Liver (tissue), 9 donors: ENCODE data around the gene TFB1M. TPM values are rescaled to one million over a fixed set of nuclear protein-coding genes. Genes with fewer than 3 reads are reported as not detected.

Source experiments
- DNase-seq: peaks from one replicate; pipeline ENCODE4 v3.0.0-alpha.2; 2017; ENCODE audit warnings: low spot score
- H3K27ac ChIP-seq, 2 donors: one replicate each; pipeline ENCODE4 v1.7.0; 2013; ENCODE audit warnings: inconsistent platforms in 2 of 2, low read length in 2 of 2, control low read depth in 1 of 2, low read depth in 1 of 2, mild to moderate bottlenecking in 1 of 2
- H3K27me3 ChIP-seq, 4 donors: one replicate each; pipeline versions ENCODE4 v1.6.1 to v1.7.0; 2013; ENCODE audit warnings: low read length in 3 of 4, inconsistent platforms in 1 of 4, mild to moderate bottlenecking in 1 of 4, moderate library complexity in 1 of 4; ENCODE audit not compliant: control insufficient read depth in 4 of 4, insufficient read depth in 4 of 4
- H3K36me3 ChIP-seq, 4 donors: one replicate each; pipeline versions ENCODE4 v1.6.1 to v1.7.0; 2013; ENCODE audit warnings: low read length in 3 of 4, mild to moderate bottlenecking in 3 of 4, low read depth in 1 of 4, moderate library complexity in 1 of 4; ENCODE audit not compliant: control insufficient read depth in 4 of 4, insufficient read depth in 3 of 4
- H3K4me1 ChIP-seq, 4 donors: one replicate each; pipeline versions ENCODE4 v1.6.1 to v1.7.0; 2013; ENCODE audit warnings: low read length in 3 of 4, mild to moderate bottlenecking in 3 of 4, moderate library complexity in 1 of 4; ENCODE audit not compliant: control insufficient read depth in 4 of 4, insufficient read depth in 4 of 4
- H3K4me3 ChIP-seq, 3 donors: one replicate each; pipeline versions ENCODE4 v1.6.1 to v1.7.0; 2013; ENCODE audit warnings: low read length in 3 of 3, control low read depth in 1 of 3, low read depth in 1 of 3, mild to moderate bottlenecking in 1 of 3
- H3K9ac ChIP-seq, 2 donors: one replicate each; pipeline ENCODE4 v1.7.0; 2013; ENCODE audit warnings: low read length in 2 of 2, mild to moderate bottlenecking in 2 of 2, moderate library complexity in 2 of 2, control low read depth in 1 of 2, low read depth in 1 of 2
- H3K9me3 ChIP-seq, 4 donors: one replicate each; pipeline versions ENCODE4 v1.6.1 to v1.7.0; 2013; ENCODE audit warnings: low read length in 3 of 4; ENCODE audit not compliant: control insufficient read depth in 4 of 4
- ATF3 ChIP-seq: IDR thresholded peaks from 2 replicates; pipeline ENCODE4 v1.6.1; 2016; ENCODE audit warnings: antibody characterized with exemption
- EGR1 ChIP-seq, 2 donors: IDR thresholded peaks; 2 replicates each; pipeline ENCODE4 v1.6.1; 2016 to 2018; ENCODE audit warnings: antibody characterized with exemption in 2 of 2, low read depth in 2 of 2
- FOXA1 ChIP-seq: IDR thresholded peaks from 2 replicates; pipeline ENCODE4 v1.6.1; 2016; ENCODE audit warnings: antibody characterized with exemption
- FOXA2 ChIP-seq: IDR thresholded peaks from 2 replicates; pipeline ENCODE4 v1.6.1; 2016; ENCODE audit warnings: antibody characterized with exemption
- GABPA ChIP-seq, 2 donors: IDR thresholded peaks in 1 of 2; conservative IDR thresholded peaks in 1 of 2; 2 replicates each; pipeline ENCODE4 v1.6.1; 2016; ENCODE audit warnings: antibody characterized with exemption in 2 of 2, mild to moderate bottlenecking in 1 of 2, moderate library complexity in 1 of 2
- HNF4A ChIP-seq, 2 donors: conservative IDR thresholded peaks; 2 replicates each; pipeline ENCODE4 v1.6.1; 2016; ENCODE audit warnings: antibody characterized with exemption in 2 of 2, mild to moderate bottlenecking in 2 of 2
- HNF4G ChIP-seq: IDR thresholded peaks from 2 replicates; pipeline ENCODE4 v1.6.1; 2016; ENCODE audit warnings: antibody characterized with exemption
- JUND ChIP-seq, 2 donors: IDR thresholded peaks; 2 replicates each; pipeline ENCODE4 v1.6.1; 2016; ENCODE audit warnings: antibody characterized with exemption in 2 of 2
- NR2F2 ChIP-seq: IDR thresholded peaks from 2 replicates; pipeline ENCODE4 v1.6.1; 2016; ENCODE audit warnings: antibody characterized with exemption
- RAD21 ChIP-seq, 2 donors: IDR thresholded peaks; 2 replicates each; pipeline ENCODE4 v1.6.1; 2016; ENCODE audit warnings: antibody characterized with exemption in 2 of 2, mild to moderate bottlenecking in 2 of 2
- REST ChIP-seq: IDR thresholded peaks from 2 replicates; pipeline ENCODE4 v1.6.1; 2016; ENCODE audit warnings: antibody characterized with exemption, mild to moderate bottlenecking
- SP1 ChIP-seq: IDR thresholded peaks from 2 replicates; pipeline ENCODE4 v1.6.1; 2018; ENCODE audit warnings: antibody characterized with exemption, mild to moderate bottlenecking
- YY1 ChIP-seq: IDR thresholded peaks from 2 replicates; pipeline ENCODE4 v1.6.1; 2016; ENCODE audit warnings: antibody characterized with exemption, mild to moderate bottlenecking
- WGBS: extraction: QIAGEN DNeasy Blood & Tissue Kit; methylation state at CpG from one replicate; pipeline ENCODE4 v1.1.7; 2013; 5-methylcytosine and 5-hydroxymethylcytosine counted together
- polyA plus RNA-seq, 2 donors: library from polyadenylated mRNA; stranded (reverse) in 1 of 2; unstranded in 1 of 2; fragments of 200-250 nt in 1 of 2; fragments of >200 nt in 1 of 2; fragmentation: Nextera tagmentation in 1 of 2; extraction: Ambion mirVana in 1 of 2; gene quantifications; one replicate each; pipeline versions ENCODE4 v1.2.1 to v1.2.3, GENCODE V29; 2013 to 2015
- total RNA-seq, 2 donors: library from RNA; depleted of rRNA; stranded (reverse); fragments of >200 nt; gene quantifications; one replicate each; pipeline ENCODE4 v1.2.3, GENCODE V29; 2014
- TF ChIP-seq, protein P1 (sequence below): IDR thresholded peaks from 2 replicates; pipeline ENCODE4 v1.6.1; 2016; ENCODE audit warnings: antibody characterized with exemption
- TF ChIP-seq, protein P2 (sequence below): IDR thresholded peaks from 2 replicates; pipeline ENCODE4 v1.6.1; 2016; ENCODE audit warnings: antibody characterized with exemption
- TF ChIP-seq, protein P3 (sequence below): fragments of 150-350 bp; IDR thresholded peaks from 2 replicates; pipeline ENCODE4 v1.5.1; 2017; ENCODE audit warnings: improper control_type of control experiment, low read depth, low read length; ENCODE audit not compliant: missing input control
- donor health status: healthy.
- donor health status: healthy.
- donor health status: healthy.
- donor health status: healthy.
- donor health status: healthy.

Gene TFB1M
- total and polyA plus RNA-seq, 4 donors = 9.2 to 17.0 (median 12.6) TPM

DNA sequence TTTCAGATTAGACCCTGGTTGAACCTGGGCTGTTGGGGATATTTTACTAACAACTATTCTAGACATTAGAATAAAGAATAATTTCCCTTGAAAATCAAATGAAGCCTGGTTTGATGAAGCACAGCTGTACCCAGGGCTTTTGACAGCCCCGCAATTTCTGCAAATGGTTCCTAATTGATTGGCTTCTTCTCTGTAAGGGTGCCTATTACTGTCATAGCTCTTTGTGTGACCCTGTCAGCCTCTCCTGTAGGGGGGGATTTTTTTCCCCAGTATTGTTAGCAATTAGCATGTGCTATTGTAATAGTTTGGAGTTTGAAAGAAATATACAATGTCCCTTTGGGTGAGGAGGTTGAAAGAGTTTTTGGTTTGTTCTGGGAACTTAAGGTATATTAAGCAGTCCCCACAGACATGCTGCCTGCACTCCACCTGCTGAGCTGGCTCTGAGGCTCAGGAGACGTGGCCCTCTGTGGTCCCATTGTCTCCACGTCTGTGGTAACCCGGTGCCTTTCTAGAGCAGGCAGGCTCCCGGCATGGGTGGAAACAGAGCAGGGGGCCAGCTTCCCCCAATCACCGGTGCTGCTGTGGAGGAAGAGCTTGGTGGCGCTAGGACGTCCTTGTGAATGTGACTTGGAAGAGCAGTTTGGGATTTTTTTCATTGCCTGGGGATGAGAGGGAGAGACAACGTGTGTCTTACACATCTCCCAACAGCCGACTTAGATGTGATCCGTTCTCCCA, 97.8 kb downstream of the TFB1M start:
- H3K4me1 ChIP-seq = no peaks in the 10 kb centered on the region
- no peak overlapping the region for H3K9ac ChIP-seq
- TF ChIP-seq FOXA2 = no peak
- TF ChIP-seq HNF4A (conservative IDR thresholded peaks at IDR 0.05) = no peak
- no peak for TF ChIP-seq FOXA1
- no peak for TF ChIP-seq HNF4G
- TF ChIP-seq, protein P1, sequence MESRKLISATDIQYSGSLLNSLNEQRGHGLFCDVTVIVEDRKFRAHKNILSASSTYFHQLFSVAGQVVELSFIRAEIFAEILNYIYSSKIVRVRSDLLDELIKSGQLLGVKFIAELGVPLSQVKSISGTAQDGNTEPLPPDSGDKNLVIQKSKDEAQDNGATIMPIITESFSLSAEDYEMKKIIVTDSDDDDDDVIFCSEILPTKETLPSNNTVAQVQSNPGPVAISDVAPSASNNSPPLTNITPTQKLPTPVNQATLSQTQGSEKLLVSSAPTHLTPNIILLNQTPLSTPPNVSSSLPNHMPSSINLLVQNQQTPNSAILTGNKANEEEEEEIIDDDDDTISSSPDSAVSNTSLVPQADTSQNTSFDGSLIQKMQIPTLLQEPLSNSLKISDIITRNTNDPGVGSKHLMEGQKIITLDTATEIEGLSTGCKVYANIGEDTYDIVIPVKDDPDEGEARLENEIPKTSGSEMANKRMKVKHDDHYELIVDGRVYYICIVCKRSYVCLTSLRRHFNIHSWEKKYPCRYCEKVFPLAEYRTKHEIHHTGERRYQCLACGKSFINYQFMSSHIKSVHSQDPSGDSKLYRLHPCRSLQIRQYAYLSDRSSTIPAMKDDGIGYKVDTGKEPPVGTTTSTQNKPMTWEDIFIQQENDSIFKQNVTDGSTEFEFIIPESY = no peak
- no peak for TF ChIP-seq JUND (IDR thresholded peaks at IDR 0.05)
- TF ChIP-seq NR2F2 = no peak
- TF ChIP-seq, protein P2, sequence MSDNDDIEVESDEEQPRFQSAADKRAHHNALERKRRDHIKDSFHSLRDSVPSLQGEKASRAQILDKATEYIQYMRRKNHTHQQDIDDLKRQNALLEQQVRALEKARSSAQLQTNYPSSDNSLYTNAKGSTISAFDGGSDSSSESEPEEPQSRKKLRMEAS = no peak
- TF ChIP-seq SP1 = no peak
- TF ChIP-seq, protein P3, sequence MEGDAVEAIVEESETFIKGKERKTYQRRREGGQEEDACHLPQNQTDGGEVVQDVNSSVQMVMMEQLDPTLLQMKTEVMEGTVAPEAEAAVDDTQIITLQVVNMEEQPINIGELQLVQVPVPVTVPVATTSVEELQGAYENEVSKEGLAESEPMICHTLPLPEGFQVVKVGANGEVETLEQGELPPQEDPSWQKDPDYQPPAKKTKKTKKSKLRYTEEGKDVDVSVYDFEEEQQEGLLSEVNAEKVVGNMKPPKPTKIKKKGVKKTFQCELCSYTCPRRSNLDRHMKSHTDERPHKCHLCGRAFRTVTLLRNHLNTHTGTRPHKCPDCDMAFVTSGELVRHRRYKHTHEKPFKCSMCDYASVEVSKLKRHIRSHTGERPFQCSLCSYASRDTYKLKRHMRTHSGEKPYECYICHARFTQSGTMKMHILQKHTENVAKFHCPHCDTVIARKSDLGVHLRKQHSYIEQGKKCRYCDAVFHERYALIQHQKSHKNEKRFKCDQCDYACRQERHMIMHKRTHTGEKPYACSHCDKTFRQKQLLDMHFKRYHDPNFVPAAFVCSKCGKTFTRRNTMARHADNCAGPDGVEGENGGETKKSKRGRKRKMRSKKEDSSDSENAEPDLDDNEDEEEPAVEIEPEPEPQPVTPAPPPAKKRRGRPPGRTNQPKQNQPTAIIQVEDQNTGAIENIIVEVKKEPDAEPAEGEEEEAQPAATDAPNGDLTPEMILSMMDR = no peak
- TF ChIP-seq EGR1 (IDR thresholded peaks at IDR 0.05; ENCODE audit: low read depth in 2 of 2) = no peak
- TF ChIP-seq RAD21 (IDR thresholded peaks at IDR 0.05) = no peak
- TF ChIP-seq REST = no peak
- TF ChIP-seq ATF3 = no peak
- TF ChIP-seq GABPA (IDR thresholded peaks at IDR 0.05 in 1 of 2, conservative IDR thresholded peaks at IDR 0.05 in 1 of 2) = no peak
- TF ChIP-seq YY1 = no peak
- peaks cover 0 to 2% (median 0%) of the 10 kb centered on the region in 4 donors for H3K9me3 ChIP-seq
- WGBS = 42% methylated on average over 11 of the region's 11 CpGs
- no peak overlapping the region for H3K4me3 ChIP-seq
- DNase-seq = no peak
- no peak overlapping the region for H3K27ac ChIP-seq
- no peaks in the 10 kb centered on the region for H3K27me3 ChIP-seq
- H3K36me3 ChIP-seq = no peaks in the 10 kb centered on the region
